A549 (cell line): ENCODE data around the gene CFAP58.

Experiments
- BCL3 ChIP-seq: fragments of >200 bp; sonication (Bioruptor Twin); formaldehyde crosslinking; IDR thresholded peaks from 3 replicates; pipeline ENCODE4 v1.6.1; 2016
- CTCF ChIP-seq: fragments of >200 bp; sonication (Bioruptor Twin); formaldehyde crosslinking; IDR thresholded peaks from 3 replicates; pipeline ENCODE4 v1.5.1; 2016
- HDAC2 ChIP-seq: fragments of 200-600 bp; sonication (generic); IDR thresholded peaks from 2 replicates; pipeline ENCODE4 v1.6.1; 2016
- POLR2A ChIP-seq: IDR thresholded peaks from 2 replicates; pipeline ENCODE4 v1.6.1; 2012; ENCODE audit warnings: mild to moderate bottlenecking, low read length
- RFX5 ChIP-seq: fragments of 450-650 bp; IDR thresholded peaks from 2 replicates; pipeline ENCODE4 v1.7.1; 2014; ENCODE audit warnings: antibody characterized with exemption, mild to moderate bottlenecking, moderate library complexity

GRCh38 chr10:104322416-104322782 is 31.2 kb upstream of the CFAP58 start:
- TF ChIP-seq CTCF (no peak), POLR2A (no peak), BCL3 (no peak), HDAC2 (no peak), RFX5 (no peak)
